Breast epithelium (tissue), 3 donors: ENCODE measurements around the gene TSPEAR.

Experiments used
- POLR2A ChIP-seq: fragments of 450-650 bp; IDR thresholded peaks from one replicate; pipeline ENCODE4 v1.6.1; 2016; ENCODE audit warnings: antibody characterized with exemption, mild to moderate bottlenecking, moderate library complexity
- POLR2AphosphoS5 ChIP-seq, 3 donors: sonication (generic); formaldehyde crosslinking; IDR thresholded peaks; one replicate each; pipeline ENCODE4 v1.6.1; 2017; ENCODE audit warnings: antibody characterized with exemption in 3 of 3
- TF ChIP-seq, protein P1 (sequence below), 3 donors: fragments of 450-650 bp; IDR thresholded peaks; one replicate each; pipeline ENCODE4 v1.5.1; 2016 to 2017; ENCODE audit warnings: antibody characterized with exemption in 3 of 3, mild to moderate bottlenecking in 3 of 3, moderate library complexity in 3 of 3

GRCh38 chr21:44516828-44517174 lies 194.6 kb downstream of the TSPEAR start:
- TF ChIP-seq, protein P1, sequence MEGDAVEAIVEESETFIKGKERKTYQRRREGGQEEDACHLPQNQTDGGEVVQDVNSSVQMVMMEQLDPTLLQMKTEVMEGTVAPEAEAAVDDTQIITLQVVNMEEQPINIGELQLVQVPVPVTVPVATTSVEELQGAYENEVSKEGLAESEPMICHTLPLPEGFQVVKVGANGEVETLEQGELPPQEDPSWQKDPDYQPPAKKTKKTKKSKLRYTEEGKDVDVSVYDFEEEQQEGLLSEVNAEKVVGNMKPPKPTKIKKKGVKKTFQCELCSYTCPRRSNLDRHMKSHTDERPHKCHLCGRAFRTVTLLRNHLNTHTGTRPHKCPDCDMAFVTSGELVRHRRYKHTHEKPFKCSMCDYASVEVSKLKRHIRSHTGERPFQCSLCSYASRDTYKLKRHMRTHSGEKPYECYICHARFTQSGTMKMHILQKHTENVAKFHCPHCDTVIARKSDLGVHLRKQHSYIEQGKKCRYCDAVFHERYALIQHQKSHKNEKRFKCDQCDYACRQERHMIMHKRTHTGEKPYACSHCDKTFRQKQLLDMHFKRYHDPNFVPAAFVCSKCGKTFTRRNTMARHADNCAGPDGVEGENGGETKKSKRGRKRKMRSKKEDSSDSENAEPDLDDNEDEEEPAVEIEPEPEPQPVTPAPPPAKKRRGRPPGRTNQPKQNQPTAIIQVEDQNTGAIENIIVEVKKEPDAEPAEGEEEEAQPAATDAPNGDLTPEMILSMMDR (IDR thresholded peaks at IDR 0.05) = no peak
- TF ChIP-seq POLR2A (no peak), POLR2AphosphoS5 (IDR thresholded peaks at IDR 0.05) (no peak)
